Osteoblast (primary cell): ENCODE measurements around the gene CELF5. TPM values are rescaled to one million over a fixed set of nuclear protein-coding genes. Genes with fewer than 3 reads are reported as not detected.
"Not testable (repeated sequence)": the region's sequence is repeated elsewhere in the genome, so short reads cannot be mapped to it uniquely, and the experiment has no call there.

Experiments
- DNase-seq: peaks from one replicate; pipeline ENCODE4 v3.0.0; 2011; ENCODE audit warnings: low spot score, mixed read lengths; ENCODE audit not compliant: insufficient read length; ENCODE audit errors: missing footprints
- H2AFZ ChIP-seq: 2 replicates; pipeline ENCODE4 v1.6.0; 2011; ENCODE audit warnings: mild to moderate bottlenecking, low read length
- H3K27ac ChIP-seq: 2 replicates; pipeline ENCODE4 v1.5.1; 2011; ENCODE audit warnings: mild to moderate bottlenecking, low read depth, low read length, moderate library complexity
- H3K27me3 ChIP-seq: 2 replicates; pipeline ENCODE4 v1.6.0; 2012; ENCODE audit warnings: mild to moderate bottlenecking, control low read depth, inconsistent platforms, low read length, moderate library complexity; ENCODE audit not compliant: insufficient read depth
- H3K36me3 ChIP-seq: 2 replicates; pipeline ENCODE4 v1.5.1; 2011; ENCODE audit warnings: mild to moderate bottlenecking, low read length, control low read depth, moderate library complexity; ENCODE audit not compliant: insufficient read depth
- H3K4me1 ChIP-seq: 2 replicates; pipeline ENCODE4 v1.5.1; 2011; ENCODE audit warnings: mild to moderate bottlenecking, low read length, control low read depth, moderate library complexity; ENCODE audit not compliant: insufficient read depth
- H3K4me2 ChIP-seq: 2 replicates; pipeline ENCODE4 v1.6.0; 2011; ENCODE audit warnings: mild to moderate bottlenecking, low read length; ENCODE audit not compliant: insufficient read depth
- H3K4me3 ChIP-seq: fragments of 200-600 bp; sonication (generic); 3 replicates; pipeline ENCODE4 v1.5.1; 2012; ENCODE audit warnings: mild to moderate bottlenecking, low read length, inconsistent platforms; ENCODE audit not compliant: insufficient read depth
- H3K79me2 ChIP-seq: 2 replicates; pipeline ENCODE4 v1.6.0; 2012; ENCODE audit warnings: mild to moderate bottlenecking, low read length, control low read depth, inconsistent platforms; ENCODE audit not compliant: insufficient read depth
- H3K9me3 ChIP-seq: 2 replicates; pipeline ENCODE4 v1.5.1; 2011; ENCODE audit warnings: low read depth, low read length, control low read depth
- H4K20me1 ChIP-seq: 2 replicates; pipeline ENCODE4 v1.6.0; 2012; ENCODE audit warnings: mild to moderate bottlenecking, low read length, control low read depth; ENCODE audit not compliant: insufficient read depth
- total RNA-seq: library from RNA; depleted of rRNA; stranded (reverse); fragments of >200 nt; gene quantifications from 2 replicates; pipeline ENCODE4 v1.2.3, GENCODE V29; 2012
- TF ChIP-seq, protein P1 (sequence below): IDR thresholded peaks from 2 replicates; pipeline ENCODE4 v1.5.1; 2011; ENCODE audit warnings: mild to moderate bottlenecking, low read depth, low read length, moderate library complexity; ENCODE audit errors: extremely low read depth

CELF5 gene
- total RNA-seq, 1 donor, result not detected

DNA sequence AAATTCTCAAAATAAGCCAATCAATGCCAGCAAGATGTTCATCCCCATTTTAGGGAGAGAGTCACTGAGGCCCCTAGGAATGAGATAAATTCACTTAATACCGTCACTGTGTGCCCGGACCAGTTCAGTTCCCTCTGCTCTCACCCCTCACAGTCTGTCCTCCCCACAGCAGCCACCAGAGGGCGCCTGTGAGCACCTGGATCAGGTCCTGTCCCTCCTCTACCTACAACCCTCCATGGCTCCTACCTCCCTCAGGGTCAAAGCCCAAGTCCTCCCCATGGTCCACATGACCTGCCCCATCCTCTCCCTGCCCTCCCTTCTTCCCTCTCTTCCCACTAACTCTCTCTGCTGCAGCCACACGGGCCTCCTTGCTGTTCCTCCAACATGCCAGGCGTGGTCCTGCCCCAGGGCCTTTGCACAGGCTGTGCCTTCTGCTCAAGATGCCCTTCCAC, 100.0 kb downstream of the CELF5 start:
- no peak overlapping the region for H3K4me3 ChIP-seq
- H3K79me2 ChIP-seq, result no peaks in the 10 kb centered on the region
- H4K20me1 ChIP-seq, result no peaks in the 10 kb centered on the region
- no peaks in the 10 kb centered on the region for H3K36me3 ChIP-seq
- H3K9me3 ChIP-seq, result no peaks in the 10 kb centered on the region
- peaks cover 8% of the 10 kb centered on the region for H3K4me1 ChIP-seq
- H3K27ac ChIP-seq, result no peak overlapping the region
- TF ChIP-seq, protein P1, sequence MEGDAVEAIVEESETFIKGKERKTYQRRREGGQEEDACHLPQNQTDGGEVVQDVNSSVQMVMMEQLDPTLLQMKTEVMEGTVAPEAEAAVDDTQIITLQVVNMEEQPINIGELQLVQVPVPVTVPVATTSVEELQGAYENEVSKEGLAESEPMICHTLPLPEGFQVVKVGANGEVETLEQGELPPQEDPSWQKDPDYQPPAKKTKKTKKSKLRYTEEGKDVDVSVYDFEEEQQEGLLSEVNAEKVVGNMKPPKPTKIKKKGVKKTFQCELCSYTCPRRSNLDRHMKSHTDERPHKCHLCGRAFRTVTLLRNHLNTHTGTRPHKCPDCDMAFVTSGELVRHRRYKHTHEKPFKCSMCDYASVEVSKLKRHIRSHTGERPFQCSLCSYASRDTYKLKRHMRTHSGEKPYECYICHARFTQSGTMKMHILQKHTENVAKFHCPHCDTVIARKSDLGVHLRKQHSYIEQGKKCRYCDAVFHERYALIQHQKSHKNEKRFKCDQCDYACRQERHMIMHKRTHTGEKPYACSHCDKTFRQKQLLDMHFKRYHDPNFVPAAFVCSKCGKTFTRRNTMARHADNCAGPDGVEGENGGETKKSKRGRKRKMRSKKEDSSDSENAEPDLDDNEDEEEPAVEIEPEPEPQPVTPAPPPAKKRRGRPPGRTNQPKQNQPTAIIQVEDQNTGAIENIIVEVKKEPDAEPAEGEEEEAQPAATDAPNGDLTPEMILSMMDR, result peak; percentile 77
- peak; percentile 83 for DNase-seq
- H3K27me3 ChIP-seq, result peaks cover 13% of the 10 kb centered on the region
- H2AFZ ChIP-seq, result no peak overlapping the region
- no peak overlapping the region for H3K4me2 ChIP-seq

DNA sequence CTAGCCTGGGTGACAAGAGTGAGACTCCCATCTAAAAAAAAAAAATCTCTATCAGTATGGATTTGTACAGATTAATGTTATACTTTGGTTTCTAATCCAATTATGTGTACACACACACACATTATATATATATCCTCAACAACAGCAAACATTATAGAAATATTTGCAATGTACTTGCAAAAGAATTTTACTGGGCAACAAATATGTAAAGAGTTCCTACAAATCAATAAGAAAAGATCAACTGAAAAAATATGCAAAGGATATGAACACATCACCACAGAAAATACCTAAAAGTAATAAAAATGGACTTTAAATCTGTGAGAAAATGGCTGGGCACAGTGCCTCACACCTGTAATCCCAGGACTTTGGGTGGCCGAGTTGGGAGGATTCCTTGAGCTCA, 101.0 kb downstream of the CELF5 start:
- Histone ChIP-seq H3K4me2 (no peak overlapping the region), H3K79me2 (no peaks in the 10 kb centered on the region), H3K4me1 (no peaks in the 10 kb centered on the region), H3K4me3 (no peak overlapping the region), H3K36me3 (no peaks in the 10 kb centered on the region), H4K20me1 (no peaks in the 10 kb centered on the region), H3K9me3 (no peaks in the 10 kb centered on the region), H3K27me3 (peaks cover 13% of the 10 kb centered on the region), H2AFZ (no peak overlapping the region), H3K27ac (no peak overlapping the region)
- DNase-seq, result no peak
- TF ChIP-seq, protein P1, result no peak

DNA sequence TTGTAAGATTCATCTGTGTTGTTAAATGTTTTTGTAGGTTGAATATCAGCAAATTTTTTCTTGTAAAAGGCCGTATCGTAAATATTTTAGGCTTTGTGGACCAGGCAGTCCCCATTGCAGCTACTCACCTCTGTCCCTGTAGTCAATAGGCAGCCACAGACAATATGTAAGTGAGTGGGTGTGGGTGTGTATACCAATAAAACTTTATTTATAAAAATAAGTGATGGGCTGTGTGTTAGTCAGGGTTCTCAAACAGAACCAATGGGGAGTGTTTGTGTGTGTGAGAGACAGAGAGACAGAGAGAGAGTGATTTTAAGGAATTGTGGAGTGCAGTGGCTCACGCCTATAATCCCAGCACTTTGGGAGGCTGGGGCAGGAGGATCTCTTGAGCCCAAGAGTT, 104.3 kb downstream of the CELF5 start:
- no peaks in the 10 kb centered on the region for H4K20me1 ChIP-seq
- H3K4me2 ChIP-seq, result no peak overlapping the region
- TF ChIP-seq, protein P1, result no peak
- no peak overlapping the region for H3K4me3 ChIP-seq
- no peaks in the 10 kb centered on the region for H3K9me3 ChIP-seq
- no peaks in the 10 kb centered on the region for H3K27me3 ChIP-seq
- no peaks in the 10 kb centered on the region for H3K36me3 ChIP-seq
- no peak overlapping the region for H3K27ac ChIP-seq
- DNase-seq, result no peak
- no peaks in the 10 kb centered on the region for H3K79me2 ChIP-seq
- H2AFZ ChIP-seq, result no peak overlapping the region
- no peaks in the 10 kb centered on the region for H3K4me1 ChIP-seq

DNA sequence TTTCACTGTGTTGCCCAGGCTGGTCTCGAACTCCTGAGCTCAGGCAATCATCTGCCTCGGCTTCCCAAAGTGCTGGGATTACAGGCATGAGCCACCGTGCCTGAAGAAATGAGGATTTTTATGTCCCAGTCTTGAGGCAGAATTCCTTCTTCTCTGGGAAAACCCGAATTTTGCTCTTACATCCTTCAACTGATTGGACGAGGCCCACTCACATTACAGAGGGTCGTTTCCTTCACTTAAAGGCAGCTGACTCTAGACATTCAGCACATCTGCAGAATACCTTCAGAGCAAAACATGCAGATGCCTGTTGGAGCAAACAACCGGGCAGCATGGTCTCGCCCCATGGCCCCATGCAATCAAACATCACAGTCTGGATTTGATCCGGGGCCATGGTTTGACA, 105.6 kb downstream of the CELF5 start:
- peaks cover under 1% of the 10 kb centered on the region for H3K4me1 ChIP-seq
- H3K36me3 ChIP-seq, result no peaks in the 10 kb centered on the region
- H4K20me1 ChIP-seq, result no peaks in the 10 kb centered on the region
- no peaks in the 10 kb centered on the region for H3K27me3 ChIP-seq
- TF ChIP-seq, protein P1, result no peak
- DNase-seq, result no peak
- no peaks in the 10 kb centered on the region for H3K9me3 ChIP-seq
- H3K4me2 ChIP-seq, result no peak overlapping the region
- no peak overlapping the region for H3K4me3 ChIP-seq
- no peak overlapping the region for H3K27ac ChIP-seq
- H3K79me2 ChIP-seq, result no peaks in the 10 kb centered on the region
- H2AFZ ChIP-seq, result no peak overlapping the region

DNA sequence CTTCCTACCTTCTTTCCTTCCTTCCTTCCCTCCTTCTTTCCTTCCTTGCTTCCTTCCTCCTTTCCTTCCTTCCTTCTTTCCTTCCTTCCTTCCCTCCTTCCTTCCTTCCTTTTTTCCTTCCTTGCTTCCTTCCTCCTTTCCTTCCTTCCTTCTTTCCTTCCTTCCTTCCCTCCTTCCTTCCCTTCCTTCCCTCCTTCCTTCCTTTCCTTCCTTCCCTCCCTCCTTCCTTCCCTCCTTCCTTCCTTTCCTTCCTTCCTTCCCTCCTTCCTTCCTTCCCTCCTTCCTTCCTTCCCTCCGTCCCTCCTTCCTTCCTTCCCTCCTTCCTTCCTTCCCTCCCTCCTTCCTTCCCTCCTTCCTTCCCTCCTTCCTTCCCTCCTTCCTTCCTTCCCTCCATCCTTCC, 107.8 kb downstream of the CELF5 start:
- not testable (repeated sequence) for H2AFZ ChIP-seq, H3K4me3 ChIP-seq, H3K4me2 ChIP-seq, H4K20me1 ChIP-seq, H3K27me3 ChIP-seq, H3K27ac ChIP-seq, H3K36me3 ChIP-seq, DNase-seq, H3K79me2 ChIP-seq, H3K9me3 ChIP-seq
- peaks cover 22% of the 10 kb centered on the region for H3K4me1 ChIP-seq
